Left renal pelvis (tissue), 4 donors: Measurements from ENCODE around the gene PIM1. TPM values are rescaled to one million over a fixed set of nuclear protein-coding genes. Genes with fewer than 3 reads are reported as not detected.
"Not testable (repeated sequence)": the region's sequence is repeated elsewhere in the genome, so short reads cannot be mapped to it uniquely, and the experiment has no call there.

ENCODE experiments used
- DNase-seq, 4 donors: peaks; one replicate each; pipeline ENCODE4 v3.0.0-alpha.2; 2013; ENCODE audit warnings: low read depth in 4 of 4, low spot score in 3 of 4
- polyA plus RNA-seq, 4 donors: library from polyadenylated mRNA; unstranded; fragments of 120-200 nt; gene quantifications; one replicate each; pipeline ENCODE4 v1.2.1, GENCODE V29; 2013; ENCODE audit not compliant: insufficient read length in 4 of 4

PIM1 gene
- polyA plus RNA-seq, 4 donors = 22.4 to 89.0 (median 26.2) TPM

- peak in 3 of 4 donors; percentile 12 to 52 (median 33) for DNase-seq
Measured at GRCh38 chr6:37170273-37171200, 585 bp downstream of the PIM1 start.

GRCh38 chr6:37171201-37171969 is 1.4 kb downstream of the PIM1 start:
- peak in 2 of 4 donors; percentile 22 to 25 for DNase-seq

GRCh38 chr6:37171970-37172812 is 2.2 kb downstream of the PIM1 start:
- DNase-seq = peak; percentile 76 to 82 (median 78)

- no peak for DNase-seq
Measured at GRCh38 chr6:37172912-37173492, 3.0 kb downstream of the PIM1 start.

- DNase-seq = no peak
Measured at GRCh38 chr6:37173493-37174195, 3.7 kb downstream of the PIM1 start.

- DNase-seq = no peak
Measured at GRCh38 chr6:37174196-37174514, 4.2 kb downstream of the PIM1 start.

- no peak for DNase-seq
Measured at GRCh38 chr6:37174515-37175331, 4.8 kb downstream of the PIM1 start.

- no peak for DNase-seq
Measured at GRCh38 chr6:37175332-37176267, 5.6 kb downstream of the PIM1 start.

GRCh38 chr6:37176268-37177076 is 6.5 kb downstream of the PIM1 start:
- no peak for DNase-seq

- DNase-seq = no peak
Measured at GRCh38 chr6:37177077-37177934, 7.4 kb downstream of the PIM1 start.

GRCh38 chr6:37177935-37178517 is 8.1 kb downstream of the PIM1 start:
- no peak for DNase-seq

- no peak for DNase-seq
Measured at GRCh38 chr6:37180075-37180474, 10.1 kb downstream of the PIM1 start.

- not testable (repeated sequence) for DNase-seq
Measured at GRCh38 chr6:37180610-37181009, 10.7 kb downstream of the PIM1 start.

- no peak for DNase-seq
Measured at GRCh38 chr6:37182736-37183590, 13.0 kb downstream of the PIM1 start.
